Lower lobe of right lung (tissue), 2 donors: ENCODE results near the gene CIITA. TPM values are rescaled to one million over a fixed set of nuclear protein-coding genes. Genes with fewer than 3 reads are reported as not detected.

Experiments
- ATAC-seq, 2 donors: fragments of 200-7000 bp; cut with Tn5 transposase; one replicate each; pipeline ENCODE4 v1.9.1; 2020 to 2022; ENCODE audit warnings: mild to moderate bottlenecking in 2 of 2, moderate library complexity in 2 of 2
- DNase-seq: peaks from one replicate; pipeline ENCODE4 v3.0.0-alpha.2; 2020
- H3K27ac ChIP-seq: fragments of 200-600 bp; one replicate; pipeline ENCODE4 v1.8.0; 2022
- H3K27me3 ChIP-seq: fragments of 200-600 bp; one replicate; pipeline ENCODE4 v1.8.0; 2022; ENCODE audit warnings: low read depth
- H3K36me3 ChIP-seq: fragments of 200-600 bp; one replicate; pipeline ENCODE4 v1.8.0; 2022; ENCODE audit warnings: mild to moderate bottlenecking
- H3K4me1 ChIP-seq: fragments of 200-600 bp; one replicate; pipeline ENCODE4 v1.8.0; 2022
- H3K4me3 ChIP-seq: fragments of 200-600 bp; one replicate; pipeline ENCODE4 v1.8.0; 2022; ENCODE audit warnings: mild to moderate bottlenecking
- H3K9me3 ChIP-seq: fragments of 200-600 bp; one replicate; pipeline ENCODE4 v1.8.0; 2022
- intact Hi-C: fragments of 100-400 bp; cut with DNase I; formaldehyde crosslinking; loops from one replicate; pipeline ENCODE4 v1.11.0; 2022
- total RNA-seq: library from RNA; stranded (reverse); fragmentation: NEBNext Ultra II Directional; extraction: Animal tissue kit (Norgen Biotek cat#: 25700); gene quantifications from one replicate; pipeline ENCODE4 v1.2.1, GENCODE V29; 2021
- TF ChIP-seq, protein P1 (sequence below): fragments of 200-600 bp; IDR thresholded peaks from one replicate; pipeline ENCODE4 v1.8.0; 2022; ENCODE audit warnings: antibody characterized with exemption, mild to moderate bottlenecking
- donor health status: DM: no; HTN: yes; CAD: no; lungs with severe emphysema.

Gene CIITA
- total RNA-seq, 1 donor from 2014 or later, result 119 TPM

DNA sequence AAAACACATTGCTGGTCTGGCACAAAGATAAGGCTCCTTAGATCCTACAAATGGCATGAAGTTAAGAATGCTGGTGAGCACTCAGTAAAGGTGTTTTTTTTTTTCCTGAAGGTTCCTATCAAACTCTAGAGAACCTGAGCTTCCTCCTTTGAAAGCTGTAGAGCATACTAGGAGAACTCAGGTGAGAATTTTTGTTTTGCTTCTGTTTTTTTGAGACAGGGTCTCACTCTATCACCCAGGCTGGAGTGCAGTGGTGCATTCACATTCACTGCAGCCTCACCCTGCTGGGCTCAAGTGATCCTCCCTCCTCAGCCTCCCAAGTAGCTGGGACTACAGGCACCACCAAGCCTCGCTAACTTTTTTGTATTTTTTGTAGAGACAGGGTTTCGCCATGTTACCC, 21.0 kb upstream of the CIITA start:
- H3K27ac ChIP-seq, result no peak overlapping the region
- H3K4me1 ChIP-seq, result peaks cover 13% of the 10 kb centered on the region
- ATAC-seq (no peak), DNase-seq (no peak)
- TF ChIP-seq, protein P1, sequence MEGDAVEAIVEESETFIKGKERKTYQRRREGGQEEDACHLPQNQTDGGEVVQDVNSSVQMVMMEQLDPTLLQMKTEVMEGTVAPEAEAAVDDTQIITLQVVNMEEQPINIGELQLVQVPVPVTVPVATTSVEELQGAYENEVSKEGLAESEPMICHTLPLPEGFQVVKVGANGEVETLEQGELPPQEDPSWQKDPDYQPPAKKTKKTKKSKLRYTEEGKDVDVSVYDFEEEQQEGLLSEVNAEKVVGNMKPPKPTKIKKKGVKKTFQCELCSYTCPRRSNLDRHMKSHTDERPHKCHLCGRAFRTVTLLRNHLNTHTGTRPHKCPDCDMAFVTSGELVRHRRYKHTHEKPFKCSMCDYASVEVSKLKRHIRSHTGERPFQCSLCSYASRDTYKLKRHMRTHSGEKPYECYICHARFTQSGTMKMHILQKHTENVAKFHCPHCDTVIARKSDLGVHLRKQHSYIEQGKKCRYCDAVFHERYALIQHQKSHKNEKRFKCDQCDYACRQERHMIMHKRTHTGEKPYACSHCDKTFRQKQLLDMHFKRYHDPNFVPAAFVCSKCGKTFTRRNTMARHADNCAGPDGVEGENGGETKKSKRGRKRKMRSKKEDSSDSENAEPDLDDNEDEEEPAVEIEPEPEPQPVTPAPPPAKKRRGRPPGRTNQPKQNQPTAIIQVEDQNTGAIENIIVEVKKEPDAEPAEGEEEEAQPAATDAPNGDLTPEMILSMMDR, result no peak
- H3K27me3 ChIP-seq, result no peaks in the 10 kb centered on the region
- no peak overlapping the region for H3K4me3 ChIP-seq
- H3K9me3 ChIP-seq, result no peaks in the 10 kb centered on the region
- intact Hi-C loops, result no loop called here
- H3K36me3 ChIP-seq, result no peaks in the 10 kb centered on the region

DNA sequence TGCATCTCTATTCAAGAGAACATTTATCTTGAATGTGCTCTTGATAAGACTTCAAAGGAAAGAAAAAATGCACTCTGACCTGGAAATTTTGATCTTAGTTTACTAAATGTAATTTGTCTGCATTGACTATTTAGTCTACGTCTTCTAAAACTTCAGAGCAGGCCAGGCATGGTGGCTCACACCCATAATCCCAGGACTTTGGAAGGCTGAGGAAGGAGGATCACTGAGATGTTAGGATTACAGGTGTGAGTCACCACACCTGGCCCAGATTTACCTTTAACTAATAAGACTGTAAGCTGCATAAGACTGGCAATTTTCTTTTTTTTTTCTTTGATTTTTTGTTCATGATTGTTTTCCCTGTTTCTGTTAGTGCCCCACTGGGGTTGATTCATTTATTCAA, 18.8 kb upstream of the CIITA start:
- no peak overlapping the region for H3K27ac ChIP-seq
- intact Hi-C loops, result no loop called here

DNA sequence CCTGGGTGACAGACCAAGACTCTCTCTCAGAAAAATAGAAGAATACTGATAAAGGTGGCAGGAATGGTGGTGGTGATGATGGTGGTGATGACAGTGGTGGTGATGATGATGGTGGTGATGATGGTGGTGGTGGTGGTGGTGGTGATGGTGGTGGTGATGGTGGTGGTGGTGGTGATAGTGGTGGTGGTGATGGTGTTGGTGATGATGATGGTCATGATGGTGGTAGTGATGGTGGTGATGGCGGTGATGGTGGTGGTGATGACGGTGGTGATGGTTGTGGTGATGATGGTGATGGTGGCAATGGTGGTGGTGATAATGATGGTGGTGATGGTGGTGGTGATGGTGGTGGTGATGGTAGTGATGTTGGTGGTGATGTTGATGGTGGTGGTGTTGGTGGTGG, 18.0 kb upstream of the CIITA start:
- Histone ChIP-seq H3K9me3 (no peaks in the 10 kb centered on the region), H3K36me3 (no peaks in the 10 kb centered on the region), H3K27me3 (no peaks in the 10 kb centered on the region), H3K4me3 (no peak overlapping the region), H3K4me1 (peaks cover 11% of the 10 kb centered on the region), H3K27ac (no peak overlapping the region)
- intact Hi-C loops, result no loop called here
- ATAC-seq (no peak), DNase-seq (no peak)
- TF ChIP-seq, protein P1, result no peak

More for the DNA sequence above, 18.8 kb upstream of the CIITA start:
- DNase-seq, result no peak
- ATAC-seq, result no peak
- TF ChIP-seq, protein P1, result no peak
- peaks cover 11% of the 10 kb centered on the region for H3K4me1 ChIP-seq
- H3K9me3 ChIP-seq, result no peaks in the 10 kb centered on the region
- H3K36me3 ChIP-seq, result no peaks in the 10 kb centered on the region
- no peaks in the 10 kb centered on the region for H3K27me3 ChIP-seq
- no peak overlapping the region for H3K4me3 ChIP-seq

DNA sequence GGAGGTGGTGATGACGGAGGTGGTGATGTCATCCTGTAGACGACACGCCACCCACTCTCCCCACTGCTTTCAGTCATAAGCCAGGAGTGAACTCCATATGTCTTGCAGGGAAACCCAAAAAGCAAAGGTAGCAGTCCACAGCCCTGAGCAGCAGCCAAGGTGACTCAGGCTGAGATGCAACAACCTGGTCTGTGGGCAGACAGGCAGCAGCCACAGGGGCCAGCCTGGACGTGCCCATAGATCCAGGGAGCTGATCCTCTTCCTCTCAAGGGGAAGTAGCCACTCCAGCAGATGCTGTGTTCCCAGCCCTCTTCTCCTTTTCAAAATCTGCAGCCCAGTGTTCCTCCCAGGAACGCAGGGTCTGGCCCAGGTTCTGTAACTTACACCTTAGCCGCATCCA, 17.3 kb upstream of the CIITA start:
- no peaks in the 10 kb centered on the region for H3K36me3 ChIP-seq
- DNase-seq (no peak), ATAC-seq (peak in 1 of 2 donors; percentile 26)
- H3K27me3 ChIP-seq, result no peaks in the 10 kb centered on the region
- no peak overlapping the region for H3K27ac ChIP-seq
- H3K4me1 ChIP-seq, result peaks cover 11% of the 10 kb centered on the region
- no peaks in the 10 kb centered on the region for H3K9me3 ChIP-seq
- intact Hi-C loops, result no loop called here
- TF ChIP-seq, protein P1, result no peak
- no peak overlapping the region for H3K4me3 ChIP-seq

DNA sequence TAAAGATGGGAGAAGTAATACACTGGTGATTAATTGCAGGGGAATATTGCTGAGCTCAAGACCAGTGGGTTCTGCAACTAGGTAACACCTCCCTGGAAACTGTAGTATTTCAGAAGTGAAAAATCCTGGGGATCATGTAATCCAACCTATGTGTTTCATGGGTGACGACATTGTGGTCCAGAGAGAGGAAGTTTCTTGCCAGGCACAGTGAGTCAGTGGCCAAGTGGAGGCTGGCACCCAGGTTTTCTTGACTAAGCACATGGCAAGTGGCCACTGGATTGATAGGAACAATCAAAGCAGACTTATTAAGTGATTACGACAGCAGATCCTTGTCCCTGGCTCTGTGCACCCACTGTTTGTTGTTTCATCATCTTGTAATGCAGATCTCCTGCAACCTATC, 14.6 kb upstream of the CIITA start:
- H3K36me3 ChIP-seq, result no peaks in the 10 kb centered on the region
- H3K9me3 ChIP-seq, result no peaks in the 10 kb centered on the region
- no peaks in the 10 kb centered on the region for H3K27me3 ChIP-seq
- TF ChIP-seq, protein P1, result no peak
- no peak overlapping the region for H3K4me3 ChIP-seq
- no peak overlapping the region for H3K27ac ChIP-seq
- ATAC-seq (peak; percentile 91 to 92), DNase-seq (peak; percentile 81)
- intact Hi-C loops, result no loop called here
- H3K4me1 ChIP-seq, result peaks cover 18% of the 10 kb centered on the region
